ENCODE results near the gene SCAMP4. TPM values are rescaled to one million over a fixed set of nuclear protein-coding genes. Genes with fewer than 3 reads are reported as not detected.

SCAMP4 gene
- total and polyA plus RNA-seq, 2 experiments from 2014 or later = 39.4 to 106 TPM

DNA sequence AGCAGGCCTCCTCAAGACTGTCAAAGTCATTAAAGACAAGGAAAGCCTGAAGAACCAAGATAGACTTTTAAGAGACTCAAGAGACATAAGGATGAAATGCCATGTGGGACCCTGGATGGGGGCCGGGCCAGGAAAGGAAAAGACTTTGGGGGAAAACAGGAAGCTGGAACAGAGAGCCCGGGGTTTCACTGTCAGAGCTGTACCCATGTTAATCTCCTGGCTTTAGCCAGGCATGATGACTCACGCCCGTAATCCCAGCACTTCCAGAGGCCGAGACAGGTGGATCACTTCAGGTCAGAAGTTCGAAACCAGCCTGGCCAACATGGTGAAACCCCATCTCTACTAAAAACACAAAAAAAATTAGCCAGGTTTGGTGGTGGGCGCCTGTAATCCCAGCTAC lies 36.2 kb upstream of the SCAMP4 start (continued):
- TF ChIP-seq, protein P1, sequence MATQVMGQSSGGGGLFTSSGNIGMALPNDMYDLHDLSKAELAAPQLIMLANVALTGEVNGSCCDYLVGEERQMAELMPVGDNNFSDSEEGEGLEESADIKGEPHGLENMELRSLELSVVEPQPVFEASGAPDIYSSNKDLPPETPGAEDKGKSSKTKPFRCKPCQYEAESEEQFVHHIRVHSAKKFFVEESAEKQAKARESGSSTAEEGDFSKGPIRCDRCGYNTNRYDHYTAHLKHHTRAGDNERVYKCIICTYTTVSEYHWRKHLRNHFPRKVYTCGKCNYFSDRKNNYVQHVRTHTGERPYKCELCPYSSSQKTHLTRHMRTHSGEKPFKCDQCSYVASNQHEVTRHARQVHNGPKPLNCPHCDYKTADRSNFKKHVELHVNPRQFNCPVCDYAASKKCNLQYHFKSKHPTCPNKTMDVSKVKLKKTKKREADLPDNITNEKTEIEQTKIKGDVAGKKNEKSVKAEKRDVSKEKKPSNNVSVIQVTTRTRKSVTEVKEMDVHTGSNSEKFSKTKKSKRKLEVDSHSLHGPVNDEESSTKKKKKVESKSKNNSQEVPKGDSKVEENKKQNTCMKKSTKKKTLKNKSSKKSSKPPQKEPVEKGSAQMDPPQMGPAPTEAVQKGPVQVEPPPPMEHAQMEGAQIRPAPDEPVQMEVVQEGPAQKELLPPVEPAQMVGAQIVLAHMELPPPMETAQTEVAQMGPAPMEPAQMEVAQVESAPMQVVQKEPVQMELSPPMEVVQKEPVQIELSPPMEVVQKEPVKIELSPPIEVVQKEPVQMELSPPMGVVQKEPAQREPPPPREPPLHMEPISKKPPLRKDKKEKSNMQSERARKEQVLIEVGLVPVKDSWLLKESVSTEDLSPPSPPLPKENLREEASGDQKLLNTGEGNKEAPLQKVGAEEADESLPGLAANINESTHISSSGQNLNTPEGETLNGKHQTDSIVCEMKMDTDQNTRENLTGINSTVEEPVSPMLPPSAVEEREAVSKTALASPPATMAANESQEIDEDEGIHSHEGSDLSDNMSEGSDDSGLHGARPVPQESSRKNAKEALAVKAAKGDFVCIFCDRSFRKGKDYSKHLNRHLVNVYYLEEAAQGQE (IDR thresholded peaks at IDR 0.05; ENCODE audit: unreplicated experiment) = no peak

- Histone ChIP-seq H3K27me3 (ENCODE audit: insufficient read depth) (no peaks in the 10 kb centered on the region), H3K36me3 (ENCODE audit: insufficient read depth) (no peaks in the 10 kb centered on the region), H4K20me1 (replicated peaks; ENCODE audit: insufficient read depth) (no peaks in the 10 kb centered on the region; the same call in 1 of the 2 replicates), H3K4me2 (no peak overlapping the region), H3K4me1 (ENCODE audit: insufficient read depth) (peaks cover 14% of the 10 kb centered on the region), H3K79me2 (replicated peaks; ENCODE audit: insufficient read depth) (peaks cover 31% of the 10 kb centered on the region), H2AFZ (no peak overlapping the region), H3K4me3 (no peak overlapping the region), H3K27ac (ENCODE audit: low read depth) (no peak overlapping the region), H3F3A (replicated peaks; ENCODE audit: low read depth) (peaks cover 11% of the 10 kb centered on the region; the same call in 1 of the 2 replicates), H3K9me2 (ENCODE audit: insufficient read depth) (no peaks in the 10 kb centered on the region)
- ATAC-seq (no peak), DNase-seq (ENCODE audit: low spot score) (no peak)
- peaks cover 3% of the 10 kb centered on the region for H3K27me3 Mint-ChIP-seq (ENCODE audit: insufficient read depth, low read depth, poor library complexity)
- no peak overlapping the region for H3K27ac Mint-ChIP-seq
- H3K4me3 Mint-ChIP-seq = no peak overlapping the region
- H3K36me3 Mint-ChIP-seq (ENCODE audit: low read depth) = peaks cover 4% of the 10 kb centered on the region; the same call in 2 of the 3 replicates
- peaks cover 16% of the 10 kb centered on the region for H3K4me1 Mint-ChIP-seq
- no peaks in the 10 kb centered on the region for H3K9me3 Mint-ChIP-seq
- no peak for TF ChIP-seq EZH2 (IDR thresholded peaks at IDR 0.05; ENCODE audit: low read depth, unreplicated experiment)
- no peak for TF ChIP-seq ZNF331 (CRISPR knock-in tag; IDR thresholded peaks at IDR 0.05; ENCODE audit: low read depth)
- no peak for TF ChIP-seq ETS1 (IDR thresholded peaks at IDR 0.05)
- no peak for TF ChIP-seq JUNB (IDR thresholded peaks at IDR 0.05; ENCODE audit: unreplicated experiment)
- TF ChIP-seq, protein P1 (IDR thresholded peaks at IDR 0.05; ENCODE audit: unreplicated experiment) = no peak
- TF ChIP-seq EZH2phosphoT487 (IDR thresholded peaks at IDR 0.05; ENCODE audit: unreplicated experiment) = no peak
- no peak for TF ChIP-seq CREB1 (CRISPR knock-in tag; IDR thresholded peaks at IDR 0.05; ENCODE audit: low read depth)
- no peak for TF ChIP-seq ZNF462 (CRISPR knock-in tag; IDR thresholded peaks at IDR 0.05)
- no peak for TF ChIP-seq ZNF114 (CRISPR knock-in tag; IDR thresholded peaks at IDR 0.05)
- no peak for TF ChIP-seq NANOG (IDR thresholded peaks at IDR 0.05; ENCODE audit: borderline replicate concordance)
- TF ChIP-seq STAT1 (IDR thresholded peaks at IDR 0.05; ENCODE audit: unreplicated experiment) = no peak
Measured at GRCh38 chr19:1871140-1871597, 34.0 kb upstream of the SCAMP4 start.

All from GM23338 (cell line).